Testis (tissue), 3 donors: ENCODE data around the gene SLC22A12. TPM values are rescaled to one million over a fixed set of nuclear protein-coding genes. Genes with fewer than 3 reads are reported as not detected.

Source experiments
- DNase-seq: peaks from one replicate; pipeline ENCODE4 v3.0.0-alpha.2; 2019
- H3K27ac ChIP-seq, 2 donors: fragments of 200-600 bp; sonication (generic); one replicate each; pipeline ENCODE4 v1.5.1; 2019
- H3K27me3 ChIP-seq: fragments of 200-600 bp; sonication (generic); one replicate; pipeline ENCODE4 v1.5.1; 2019
- H3K36me3 ChIP-seq: fragments of 200-600 bp; sonication (generic); one replicate; pipeline ENCODE4 v1.5.1; 2017; ENCODE audit warnings: low read depth; ENCODE audit errors: missing control alignments
- H3K4me1 ChIP-seq: fragments of 200-600 bp; sonication (generic); one replicate; pipeline ENCODE4 v1.5.1; 2019
- H3K4me3 ChIP-seq, 2 donors: fragments of 200-600 bp; sonication (generic); one replicate each; pipeline ENCODE4 v1.5.1; 2017 to 2019
- H3K9me3 ChIP-seq: fragments of 200-600 bp; sonication (generic); one replicate; pipeline ENCODE4 v1.5.1; 2017
- POLR2A ChIP-seq: fragments of 450-650 bp; IDR thresholded peaks from one replicate; pipeline ENCODE4 v1.6.1; 2017; ENCODE audit warnings: antibody characterized with exemption, mild to moderate bottlenecking, moderate library complexity
- WGBS, 2 donors: methylation state at CpG; one replicate each; pipeline ENCODE4 v1.1.5; 2018; 5-methylcytosine and 5-hydroxymethylcytosine counted together
- intact Hi-C: fragments of 100-400 bp; cut with DNase I; formaldehyde crosslinking; loops from one replicate; pipeline ENCODE4 v1.15.1; 2023; ENCODE audit warnings: low total_unique reads
- polyA plus RNA-seq: library from polyadenylated mRNA; stranded (reverse); fragments of 350-450 nt; fragmentation: Illumina TruSeq; extraction: RNeasy Lipid Tissue Mini Kit (QIAGEN cat#74804); gene quantifications from one replicate; pipeline ENCODE4 v1.2.3, GENCODE V29; 2014; ENCODE audit warnings: low read depth, low replicate concordance; ENCODE audit not compliant: insufficient read depth
- total RNA-seq, 2 donors: library from RNA; depleted of rRNA; stranded (reverse); fragments of >200 nt; gene quantifications; one replicate each; pipeline ENCODE4 v1.2.3, GENCODE V29; 2016
- TF ChIP-seq, protein P1 (sequence below), 3 experiments: fragments of 450-650 bp in 2 of 3; fragments of 200-600 bp in 1 of 3; sonication (generic) in 1 of 3; IDR thresholded peaks; one replicate each; pipeline ENCODE4 v1.5.1; 2016 to 2019; ENCODE audit warnings: antibody characterized with exemption in 3 of 3, mild to moderate bottlenecking in 2 of 3, moderate library complexity in 1 of 3

SLC22A12 gene
- total and polyA plus RNA-seq, 3 donors from 2014 or later = not detected

DNA sequence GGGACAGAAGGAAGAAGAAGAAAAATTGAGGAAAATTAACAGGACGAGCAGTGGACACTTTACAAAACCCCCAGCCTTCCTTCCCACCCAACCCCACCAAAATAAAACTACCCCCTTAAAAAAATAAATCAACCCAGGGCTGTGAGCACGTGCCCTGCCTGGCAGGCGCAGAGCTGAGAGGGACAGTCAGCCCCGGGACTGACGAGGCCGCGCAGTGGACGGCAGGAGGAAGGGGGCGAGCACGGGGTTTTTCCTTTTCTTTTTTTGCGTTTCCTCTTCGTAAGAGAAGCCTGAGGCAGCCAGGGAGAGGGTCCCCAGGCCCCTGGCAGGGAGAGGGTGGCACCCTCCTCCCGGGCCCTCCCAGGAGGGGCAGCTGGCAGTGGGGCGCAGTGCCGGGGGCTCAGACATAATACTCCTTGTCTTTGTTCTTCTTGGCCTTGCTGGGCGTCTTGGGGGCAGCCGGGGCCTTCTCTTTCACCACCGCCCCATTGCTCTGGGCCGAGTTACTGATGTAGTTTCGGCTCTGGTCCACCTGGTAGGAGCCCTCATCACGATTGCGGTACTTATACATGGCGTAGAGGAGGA lies 15.9 kb downstream of the SLC22A12 start:
- 49 to 77% methylated on average over 23 of the region's 23 CpGs for WGBS, 2 donors
- peak overlapping the region in 1 of 2 donors; percentile 41 for H3K27ac ChIP-seq
- no peak for DNase-seq
- intact Hi-C loops = no loop called here
- H3K9me3 ChIP-seq = no peaks in the 10 kb centered on the region
- no peak overlapping the region for H3K4me3 ChIP-seq
- H3K27me3 ChIP-seq = no peaks in the 10 kb centered on the region
- no peak for TF ChIP-seq POLR2A
- TF ChIP-seq, protein P1, sequence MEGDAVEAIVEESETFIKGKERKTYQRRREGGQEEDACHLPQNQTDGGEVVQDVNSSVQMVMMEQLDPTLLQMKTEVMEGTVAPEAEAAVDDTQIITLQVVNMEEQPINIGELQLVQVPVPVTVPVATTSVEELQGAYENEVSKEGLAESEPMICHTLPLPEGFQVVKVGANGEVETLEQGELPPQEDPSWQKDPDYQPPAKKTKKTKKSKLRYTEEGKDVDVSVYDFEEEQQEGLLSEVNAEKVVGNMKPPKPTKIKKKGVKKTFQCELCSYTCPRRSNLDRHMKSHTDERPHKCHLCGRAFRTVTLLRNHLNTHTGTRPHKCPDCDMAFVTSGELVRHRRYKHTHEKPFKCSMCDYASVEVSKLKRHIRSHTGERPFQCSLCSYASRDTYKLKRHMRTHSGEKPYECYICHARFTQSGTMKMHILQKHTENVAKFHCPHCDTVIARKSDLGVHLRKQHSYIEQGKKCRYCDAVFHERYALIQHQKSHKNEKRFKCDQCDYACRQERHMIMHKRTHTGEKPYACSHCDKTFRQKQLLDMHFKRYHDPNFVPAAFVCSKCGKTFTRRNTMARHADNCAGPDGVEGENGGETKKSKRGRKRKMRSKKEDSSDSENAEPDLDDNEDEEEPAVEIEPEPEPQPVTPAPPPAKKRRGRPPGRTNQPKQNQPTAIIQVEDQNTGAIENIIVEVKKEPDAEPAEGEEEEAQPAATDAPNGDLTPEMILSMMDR (IDR thresholded peaks at IDR 0.05) = no peak
- H3K4me1 ChIP-seq = peaks cover 36% of the 10 kb centered on the region
- no peaks in the 10 kb centered on the region for H3K36me3 ChIP-seq

DNA sequence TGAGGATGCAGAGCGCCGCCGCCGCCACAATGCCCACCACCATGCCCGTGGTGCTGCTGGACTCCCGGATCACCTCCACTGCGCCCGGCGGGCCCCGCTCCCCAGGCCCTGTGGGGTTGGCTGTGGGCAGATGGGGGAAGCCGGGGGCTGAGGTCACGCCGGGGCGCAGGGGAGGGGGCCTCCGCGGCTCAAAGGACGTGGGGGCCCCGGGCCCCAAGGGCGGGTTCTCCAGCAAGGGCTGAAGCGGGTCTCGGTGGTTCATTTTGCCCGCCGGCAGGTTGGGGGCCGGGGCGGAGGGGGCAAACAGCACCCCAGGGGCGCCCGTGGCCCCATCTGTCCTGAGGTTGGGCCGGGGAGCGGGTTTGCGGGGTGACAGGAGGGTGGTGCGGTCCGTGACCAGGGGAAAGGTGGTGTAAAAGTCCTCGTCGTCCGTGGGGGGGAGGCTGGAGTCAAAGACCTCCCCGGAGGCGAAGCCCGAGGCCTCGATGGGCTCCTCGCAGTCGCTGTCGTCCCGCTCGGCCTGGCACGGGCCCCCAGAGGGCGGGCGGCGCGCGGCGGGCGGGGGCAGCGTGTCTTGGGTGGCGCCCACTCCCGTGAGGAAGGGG lies 16.5 kb downstream of the SLC22A12 start:
- 47 to 80% methylated on average over 22 to 55 of the region's 55 CpGs for WGBS, 2 donors
- peak overlapping the region in 1 of 2 donors; percentile 4 for H3K4me3 ChIP-seq
- H3K36me3 ChIP-seq = no peaks in the 10 kb centered on the region
- no peaks in the 10 kb centered on the region for H3K27me3 ChIP-seq
- intact Hi-C loops = no loop called here
- no peak for DNase-seq
- no peaks in the 10 kb centered on the region for H3K9me3 ChIP-seq
- TF ChIP-seq, protein P1 (IDR thresholded peaks at IDR 0.05) = no peak
- TF ChIP-seq POLR2A = no peak
- H3K4me1 ChIP-seq = peaks cover 38% of the 10 kb centered on the region
- peak overlapping the region; percentile 65 to 81 for H3K27ac ChIP-seq

DNA sequence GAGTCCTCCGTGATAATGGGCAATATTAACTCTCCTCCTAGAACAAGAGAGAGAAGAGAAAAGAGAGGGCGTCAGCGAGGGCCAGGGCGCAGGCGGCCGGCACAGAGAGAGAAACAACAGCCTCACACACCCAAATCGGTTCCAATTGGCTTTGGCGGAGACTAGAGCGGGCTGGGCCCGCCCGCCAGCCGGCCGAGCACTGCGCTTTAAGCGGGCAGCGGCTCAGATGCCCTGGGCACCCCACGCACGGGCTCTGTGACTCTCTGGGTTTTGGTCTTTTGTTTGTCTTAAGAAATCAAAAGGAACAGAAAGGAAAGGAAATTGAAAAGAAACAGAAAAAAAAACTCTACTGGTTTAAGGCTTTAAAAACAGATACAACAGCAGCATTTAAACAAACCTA lies 17.0 kb downstream of the SLC22A12 start:
- Histone ChIP-seq H3K27me3 (no peaks in the 10 kb centered on the region), H3K27ac (peak overlapping the region; percentile 65 to 81), H3K4me1 (peaks cover 38% of the 10 kb centered on the region), H3K36me3 (no peaks in the 10 kb centered on the region), H3K4me3 (peak overlapping the region in 1 of 2 donors; percentile 4), H3K9me3 (no peaks in the 10 kb centered on the region)
- TF ChIP-seq POLR2A = no peak
- TF ChIP-seq, protein P1 (IDR thresholded peaks at IDR 0.05) = no peak
- 18 to 24% methylated on average over 18 of the region's 18 CpGs for WGBS, 2 donors
- intact Hi-C loops = no loop called here
- peak; percentile 64 for DNase-seq

DNA sequence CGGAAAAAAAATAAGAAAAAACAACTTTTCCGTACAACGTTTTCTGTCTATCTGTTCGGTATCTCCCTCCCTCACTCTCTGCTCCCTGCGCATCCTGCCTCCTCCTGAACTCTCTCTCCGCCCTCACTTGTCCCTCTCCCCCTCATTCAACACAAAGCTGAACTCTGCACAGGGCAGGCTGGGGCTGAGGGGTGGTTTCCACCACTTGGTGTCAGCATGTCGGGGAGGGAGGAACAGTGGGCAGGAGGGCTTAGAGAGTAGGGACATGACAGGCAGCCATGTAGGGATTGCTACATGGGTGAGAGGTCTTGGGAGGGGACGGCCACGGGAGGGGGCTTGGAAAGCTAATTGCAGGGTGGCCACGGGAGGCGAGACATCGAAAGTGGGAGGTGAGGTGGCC lies 17.6 kb downstream of the SLC22A12 start:
- H3K4me3 ChIP-seq = no peak overlapping the region
- peak; percentile 55 for DNase-seq
- intact Hi-C loops = no loop called here
- H3K9me3 ChIP-seq = no peaks in the 10 kb centered on the region
- no peaks in the 10 kb centered on the region for H3K27me3 ChIP-seq
- H3K4me1 ChIP-seq = peaks cover 38% of the 10 kb centered on the region
- no peaks in the 10 kb centered on the region for H3K36me3 ChIP-seq
- H3K27ac ChIP-seq = peak overlapping the region; percentile 65 to 81
- WGBS, 2 donors = 41 to 52% methylated on average over 12 of the region's 12 CpGs
- TF ChIP-seq POLR2A = no peak
- TF ChIP-seq, protein P1 (IDR thresholded peaks at IDR 0.05) = no peak
